Measurements from ENCODE around the gene PALM3. TPM values are rescaled to one million over a fixed set of nuclear protein-coding genes. Genes with fewer than 3 reads are reported as not detected.

The PALM3 gene, protein sequence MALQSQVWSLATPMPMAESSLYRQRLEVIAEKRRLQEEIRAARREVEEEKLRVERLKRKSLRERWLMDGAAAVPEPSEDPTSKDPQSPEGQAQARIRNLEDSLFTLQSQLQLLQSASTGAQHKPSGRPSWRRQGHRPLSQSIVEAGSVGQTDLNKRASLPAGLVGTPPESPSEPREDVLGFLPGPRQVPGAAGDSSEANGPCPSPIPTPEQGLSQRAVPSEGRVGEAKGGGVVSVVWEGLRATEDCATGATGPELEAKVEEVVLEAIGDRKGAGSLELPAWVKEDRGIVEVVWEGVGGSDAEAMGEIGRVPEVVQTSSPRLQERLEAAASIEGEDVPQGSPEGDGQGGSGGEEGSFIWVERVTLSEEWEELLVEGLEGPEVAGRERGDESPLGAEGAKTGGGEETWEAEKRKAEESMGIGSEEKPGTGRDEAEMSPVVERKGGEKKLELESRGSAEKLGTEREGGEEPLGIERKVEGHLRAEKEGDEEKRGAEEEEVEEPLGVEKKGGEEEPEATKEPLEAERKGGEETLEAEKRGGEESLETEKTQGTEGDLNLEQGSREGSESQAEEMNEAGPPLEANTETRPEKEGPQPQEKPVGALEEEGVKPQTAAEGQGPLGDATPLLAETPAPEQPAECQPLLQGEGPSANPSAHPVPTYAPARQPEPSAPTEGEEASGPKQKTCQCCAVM
- total RNA-seq: 1 to 10 TPM in 1 of 4 donors, under 1 TPM in 1, not detected in 2; 0.55 to 4.3 TPM

- Histone ChIP-seq H3K27ac (no peak within 1 kb of the TSS), H3K4me3 (no peak within 1 kb of the TSS), H3K36me3 (no peaks in the 10 kb centered on the region), H3K27me3 (peaks cover 0 to 8% of the 10 kb centered on the region in 2 donors), H3K4me1 (peaks cover 0 to 7% of the 10 kb centered on the region in 2 donors), H3K9me3 (no peaks in the 10 kb centered on the region)
- intact Hi-C loops (cut with DNase I; ENCODE audit: low total_unique reads): no loop called here
- DNase-seq: no peak
- TF ChIP-seq, protein P1, sequence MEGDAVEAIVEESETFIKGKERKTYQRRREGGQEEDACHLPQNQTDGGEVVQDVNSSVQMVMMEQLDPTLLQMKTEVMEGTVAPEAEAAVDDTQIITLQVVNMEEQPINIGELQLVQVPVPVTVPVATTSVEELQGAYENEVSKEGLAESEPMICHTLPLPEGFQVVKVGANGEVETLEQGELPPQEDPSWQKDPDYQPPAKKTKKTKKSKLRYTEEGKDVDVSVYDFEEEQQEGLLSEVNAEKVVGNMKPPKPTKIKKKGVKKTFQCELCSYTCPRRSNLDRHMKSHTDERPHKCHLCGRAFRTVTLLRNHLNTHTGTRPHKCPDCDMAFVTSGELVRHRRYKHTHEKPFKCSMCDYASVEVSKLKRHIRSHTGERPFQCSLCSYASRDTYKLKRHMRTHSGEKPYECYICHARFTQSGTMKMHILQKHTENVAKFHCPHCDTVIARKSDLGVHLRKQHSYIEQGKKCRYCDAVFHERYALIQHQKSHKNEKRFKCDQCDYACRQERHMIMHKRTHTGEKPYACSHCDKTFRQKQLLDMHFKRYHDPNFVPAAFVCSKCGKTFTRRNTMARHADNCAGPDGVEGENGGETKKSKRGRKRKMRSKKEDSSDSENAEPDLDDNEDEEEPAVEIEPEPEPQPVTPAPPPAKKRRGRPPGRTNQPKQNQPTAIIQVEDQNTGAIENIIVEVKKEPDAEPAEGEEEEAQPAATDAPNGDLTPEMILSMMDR (IDR thresholded peaks at IDR 0.05): no peak
- no peak for TF ChIP-seq POLR2A (IDR thresholded peaks at IDR 0.05)
Observed at GRCh38 chr19:14061751-14062557, at the start of gene PALM3. Gene PALM3 (minus strand): TSS chr19:14062076. CDS start chr19:14061980, 96 bp downstream.

DNA sequence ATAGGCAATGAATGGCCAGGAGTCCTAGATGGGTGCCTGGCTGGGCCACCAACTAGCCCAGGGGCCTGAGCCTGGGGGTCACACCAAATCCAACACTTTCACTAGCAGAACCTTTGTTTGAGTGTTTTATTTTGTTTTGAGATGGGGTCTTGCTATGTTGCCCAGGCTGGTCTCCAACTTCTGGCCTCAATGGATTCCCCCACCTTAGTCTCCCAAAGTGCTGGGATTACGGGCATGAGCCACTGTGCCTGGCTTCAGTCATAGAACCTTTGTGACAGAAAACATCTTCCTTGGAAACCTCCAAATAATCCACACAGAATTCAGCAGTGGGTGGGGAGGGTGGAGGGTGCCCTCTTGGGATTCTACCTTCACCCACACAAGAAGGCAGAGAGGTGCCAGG is 49.6 kb upstream of the PALM3 start:
- H3K4me3 ChIP-seq: peak overlapping the region in 1 of 2 donors; percentile 29
- no peak for DNase-seq
- peaks cover 5 to 29% of the 10 kb centered on the region in 2 donors for H3K4me1 ChIP-seq
- TF ChIP-seq, protein P1 (IDR thresholded peaks at IDR 0.05): no peak
- no peak for TF ChIP-seq POLR2A (IDR thresholded peaks at IDR 0.05)
- no peaks in the 10 kb centered on the region for H3K9me3 ChIP-seq
- no peaks in the 10 kb centered on the region for H3K27me3 ChIP-seq
- intact Hi-C loops (cut with DNase I; ENCODE audit: low total_unique reads): no loop called here
- H3K36me3 ChIP-seq: no peaks in the 10 kb centered on the region
- peak overlapping the region; percentile 81 to 90 for H3K27ac ChIP-seq

- TF ChIP-seq, protein P1 (IDR thresholded peaks at IDR 0.05): no peak
- no peak for TF ChIP-seq POLR2A (IDR thresholded peaks at IDR 0.05)
- Histone ChIP-seq H3K36me3 (no peaks in the 10 kb centered on the region), H3K9me3 (no peaks in the 10 kb centered on the region), H3K4me1 (peaks cover 3 to 27% of the 10 kb centered on the region in 2 donors), H3K27ac (no peak overlapping the region), H3K27me3 (no peaks in the 10 kb centered on the region), H3K4me3 (no peak overlapping the region)
- no peak for DNase-seq
- intact Hi-C loops (cut with DNase I; ENCODE audit: low total_unique reads): no loop called here
Observed at GRCh38 chr19:14110650-14111049, 48.8 kb upstream of the PALM3 start.

DNA sequence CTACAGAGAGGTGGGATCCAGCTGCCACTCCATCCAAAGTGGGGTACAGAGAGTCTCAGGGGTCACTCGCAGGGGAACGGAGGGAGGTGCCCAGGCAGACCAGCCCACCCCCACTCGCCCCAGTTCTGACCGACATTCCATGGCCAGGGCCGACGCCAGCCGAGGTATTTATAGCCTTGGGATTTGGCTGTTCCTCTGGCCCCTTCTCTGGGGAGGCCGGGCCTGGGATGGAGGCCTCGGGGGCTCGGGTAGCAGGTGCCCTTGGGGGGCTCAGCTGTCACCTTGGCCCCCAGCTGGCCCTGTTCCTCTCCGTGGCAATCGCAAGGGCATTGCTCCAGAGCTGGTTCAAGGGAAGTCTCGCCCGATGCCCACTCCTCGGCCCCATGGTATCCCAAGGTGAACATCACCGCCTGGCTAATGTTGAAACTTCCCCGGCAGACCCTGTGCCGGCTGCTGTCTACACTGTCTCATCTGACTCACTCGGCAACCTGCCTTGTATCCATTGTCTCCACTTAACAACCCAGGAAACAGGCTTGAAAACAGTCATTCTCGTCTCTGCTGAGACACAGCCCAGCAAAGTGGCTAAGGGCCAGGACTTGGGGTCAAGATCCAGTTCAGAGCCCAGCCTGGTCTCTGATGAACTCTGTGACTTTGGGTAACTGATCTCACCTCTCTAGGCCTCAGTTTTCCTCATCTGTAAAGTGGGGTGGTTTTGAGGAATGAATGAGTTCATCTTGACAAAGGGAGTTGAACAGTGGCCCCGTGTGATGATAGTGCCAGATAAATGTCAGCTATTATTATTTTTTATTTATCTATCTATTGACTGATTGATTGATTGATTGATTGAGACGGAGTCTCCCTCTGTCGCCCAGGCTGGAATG is 45.9 kb upstream of the PALM3 start:
- DNase-seq: no peak

More for the DNA sequence above, 45.9 kb upstream of the PALM3 start:
- TF ChIP-seq, protein P1 (IDR thresholded peaks at IDR 0.05): no peak
- no peak for TF ChIP-seq POLR2A (IDR thresholded peaks at IDR 0.05)
- H3K36me3 ChIP-seq: no peaks in the 10 kb centered on the region
- no peak overlapping the region for H3K4me3 ChIP-seq
- no peaks in the 10 kb centered on the region for H3K9me3 ChIP-seq
- intact Hi-C loops (cut with DNase I; ENCODE audit: low total_unique reads): no loop called here
- peaks cover 0 to 13% of the 10 kb centered on the region in 2 donors for H3K4me1 ChIP-seq
- H3K27me3 ChIP-seq: no peaks in the 10 kb centered on the region
- peak overlapping the region; percentile 28 to 46 for H3K27ac ChIP-seq
